ENCODE data around the gene MARVELD2. TPM values are rescaled to one million over a fixed set of nuclear protein-coding genes. Genes with fewer than 3 reads are reported as not detected.

The MARVELD2 gene
- total and polyA plus RNA-seq, 2 of the 13 experiments (the other 11 are each of a cell fraction or from before 2014, with no cell fraction given): 11.1 to 15.4 TPM

DNA sequence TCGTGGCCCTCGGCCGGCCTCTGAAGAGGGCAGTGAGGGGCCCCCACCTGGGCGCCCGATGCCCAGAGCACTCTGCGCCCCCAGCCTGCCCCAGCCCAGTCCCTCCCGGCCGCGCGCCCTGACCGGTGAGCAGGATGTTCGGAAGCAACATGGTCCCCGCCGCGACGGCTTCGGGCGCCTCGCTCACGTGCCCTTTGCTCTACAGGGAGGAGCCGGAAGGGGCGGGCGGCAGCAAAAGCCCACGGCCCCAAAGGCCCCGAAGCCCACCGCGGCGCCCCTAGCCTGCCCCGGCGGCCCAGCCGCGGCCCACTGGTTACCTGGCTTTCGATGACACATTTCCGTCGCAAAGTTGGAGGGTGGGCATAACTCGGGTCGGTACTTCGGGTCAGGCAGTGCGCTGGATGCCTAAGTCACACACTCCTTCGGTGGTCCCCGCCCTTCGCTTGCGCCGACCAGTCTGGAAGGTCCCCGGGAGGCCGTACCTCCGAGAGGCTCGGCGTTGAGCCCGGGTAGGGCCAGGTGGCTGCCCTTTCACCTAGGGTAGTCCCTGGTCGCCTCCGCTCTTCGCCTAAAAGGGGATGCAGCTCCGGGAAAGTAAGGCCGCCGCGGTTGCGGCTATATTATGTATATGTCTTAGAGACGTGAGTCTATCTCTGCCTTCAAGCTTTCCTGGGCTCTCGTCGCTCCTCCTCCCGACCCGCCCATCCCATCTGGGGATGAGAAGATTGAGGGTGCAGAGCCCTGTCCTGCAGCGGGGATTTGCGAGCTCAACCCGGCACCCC, 45.4 kb upstream of the MARVELD2 start, which contains the start of the genes AK6, RAD17 and TAF9 (continued):
- TF ChIP-seq, protein P1, sequence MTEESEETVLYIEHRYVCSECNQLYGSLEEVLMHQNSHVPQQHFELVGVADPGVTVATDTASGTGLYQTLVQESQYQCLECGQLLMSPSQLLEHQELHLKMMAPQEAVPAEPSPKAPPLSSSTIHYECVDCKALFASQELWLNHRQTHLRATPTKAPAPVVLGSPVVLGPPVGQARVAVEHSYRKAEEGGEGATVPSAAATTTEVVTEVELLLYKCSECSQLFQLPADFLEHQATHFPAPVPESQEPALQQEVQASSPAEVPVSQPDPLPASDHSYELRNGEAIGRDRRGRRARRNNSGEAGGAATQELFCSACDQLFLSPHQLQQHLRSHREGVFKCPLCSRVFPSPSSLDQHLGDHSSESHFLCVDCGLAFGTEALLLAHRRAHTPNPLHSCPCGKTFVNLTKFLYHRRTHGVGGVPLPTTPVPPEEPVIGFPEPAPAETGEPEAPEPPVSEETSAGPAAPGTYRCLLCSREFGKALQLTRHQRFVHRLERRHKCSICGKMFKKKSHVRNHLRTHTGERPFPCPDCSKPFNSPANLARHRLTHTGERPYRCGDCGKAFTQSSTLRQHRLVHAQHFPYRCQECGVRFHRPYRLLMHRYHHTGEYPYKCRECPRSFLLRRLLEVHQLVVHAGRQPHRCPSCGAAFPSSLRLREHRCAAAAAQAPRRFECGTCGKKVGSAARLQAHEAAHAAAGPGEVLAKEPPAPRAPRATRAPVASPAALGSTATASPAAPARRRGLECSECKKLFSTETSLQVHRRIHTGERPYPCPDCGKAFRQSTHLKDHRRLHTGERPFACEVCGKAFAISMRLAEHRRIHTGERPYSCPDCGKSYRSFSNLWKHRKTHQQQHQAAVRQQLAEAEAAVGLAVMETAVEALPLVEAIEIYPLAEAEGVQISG (CRISPR knock-in tag; IDR thresholded peaks at IDR 0.05): peak; percentile 87
- TF ChIP-seq ZKSCAN1 (IDR thresholded peaks at IDR 0.05; ENCODE audit: low read length) (no peak), ZNF441 (CRISPR knock-in tag; IDR thresholded peaks at IDR 0.05; ENCODE audit: borderline replicate concordance) (no peak), RBFOX2 (IDR thresholded peaks at IDR 0.05; ENCODE audit: low read depth, low read length) (peak; percentile 99), MXD4 (CRISPR knock-in tag; IDR thresholded peaks at IDR 0.05) (peak; percentile 65), PTBP1 (IDR thresholded peaks at IDR 0.05; ENCODE audit: low read depth, low read length, poor library complexity, severe bottlenecking) (peak; percentile 36), HOXA5 (CRISPR knock-in tag; IDR thresholded peaks at IDR 0.05) (peak; percentile 79), ZNF772 (CRISPR knock-in tag; IDR thresholded peaks at IDR 0.05) (peak; percentile 86; the same call in 1 of the 2 replicates), ZNF724P (CRISPR knock-in tag; IDR thresholded peaks at IDR 0.05; ENCODE audit: borderline replicate concordance) (peak; percentile 78; the same call in 1 of the 2 replicates), ZNF20 (CRISPR knock-in tag; IDR thresholded peaks at IDR 0.05) (no peak)
- TF ChIP-seq, protein P2, sequence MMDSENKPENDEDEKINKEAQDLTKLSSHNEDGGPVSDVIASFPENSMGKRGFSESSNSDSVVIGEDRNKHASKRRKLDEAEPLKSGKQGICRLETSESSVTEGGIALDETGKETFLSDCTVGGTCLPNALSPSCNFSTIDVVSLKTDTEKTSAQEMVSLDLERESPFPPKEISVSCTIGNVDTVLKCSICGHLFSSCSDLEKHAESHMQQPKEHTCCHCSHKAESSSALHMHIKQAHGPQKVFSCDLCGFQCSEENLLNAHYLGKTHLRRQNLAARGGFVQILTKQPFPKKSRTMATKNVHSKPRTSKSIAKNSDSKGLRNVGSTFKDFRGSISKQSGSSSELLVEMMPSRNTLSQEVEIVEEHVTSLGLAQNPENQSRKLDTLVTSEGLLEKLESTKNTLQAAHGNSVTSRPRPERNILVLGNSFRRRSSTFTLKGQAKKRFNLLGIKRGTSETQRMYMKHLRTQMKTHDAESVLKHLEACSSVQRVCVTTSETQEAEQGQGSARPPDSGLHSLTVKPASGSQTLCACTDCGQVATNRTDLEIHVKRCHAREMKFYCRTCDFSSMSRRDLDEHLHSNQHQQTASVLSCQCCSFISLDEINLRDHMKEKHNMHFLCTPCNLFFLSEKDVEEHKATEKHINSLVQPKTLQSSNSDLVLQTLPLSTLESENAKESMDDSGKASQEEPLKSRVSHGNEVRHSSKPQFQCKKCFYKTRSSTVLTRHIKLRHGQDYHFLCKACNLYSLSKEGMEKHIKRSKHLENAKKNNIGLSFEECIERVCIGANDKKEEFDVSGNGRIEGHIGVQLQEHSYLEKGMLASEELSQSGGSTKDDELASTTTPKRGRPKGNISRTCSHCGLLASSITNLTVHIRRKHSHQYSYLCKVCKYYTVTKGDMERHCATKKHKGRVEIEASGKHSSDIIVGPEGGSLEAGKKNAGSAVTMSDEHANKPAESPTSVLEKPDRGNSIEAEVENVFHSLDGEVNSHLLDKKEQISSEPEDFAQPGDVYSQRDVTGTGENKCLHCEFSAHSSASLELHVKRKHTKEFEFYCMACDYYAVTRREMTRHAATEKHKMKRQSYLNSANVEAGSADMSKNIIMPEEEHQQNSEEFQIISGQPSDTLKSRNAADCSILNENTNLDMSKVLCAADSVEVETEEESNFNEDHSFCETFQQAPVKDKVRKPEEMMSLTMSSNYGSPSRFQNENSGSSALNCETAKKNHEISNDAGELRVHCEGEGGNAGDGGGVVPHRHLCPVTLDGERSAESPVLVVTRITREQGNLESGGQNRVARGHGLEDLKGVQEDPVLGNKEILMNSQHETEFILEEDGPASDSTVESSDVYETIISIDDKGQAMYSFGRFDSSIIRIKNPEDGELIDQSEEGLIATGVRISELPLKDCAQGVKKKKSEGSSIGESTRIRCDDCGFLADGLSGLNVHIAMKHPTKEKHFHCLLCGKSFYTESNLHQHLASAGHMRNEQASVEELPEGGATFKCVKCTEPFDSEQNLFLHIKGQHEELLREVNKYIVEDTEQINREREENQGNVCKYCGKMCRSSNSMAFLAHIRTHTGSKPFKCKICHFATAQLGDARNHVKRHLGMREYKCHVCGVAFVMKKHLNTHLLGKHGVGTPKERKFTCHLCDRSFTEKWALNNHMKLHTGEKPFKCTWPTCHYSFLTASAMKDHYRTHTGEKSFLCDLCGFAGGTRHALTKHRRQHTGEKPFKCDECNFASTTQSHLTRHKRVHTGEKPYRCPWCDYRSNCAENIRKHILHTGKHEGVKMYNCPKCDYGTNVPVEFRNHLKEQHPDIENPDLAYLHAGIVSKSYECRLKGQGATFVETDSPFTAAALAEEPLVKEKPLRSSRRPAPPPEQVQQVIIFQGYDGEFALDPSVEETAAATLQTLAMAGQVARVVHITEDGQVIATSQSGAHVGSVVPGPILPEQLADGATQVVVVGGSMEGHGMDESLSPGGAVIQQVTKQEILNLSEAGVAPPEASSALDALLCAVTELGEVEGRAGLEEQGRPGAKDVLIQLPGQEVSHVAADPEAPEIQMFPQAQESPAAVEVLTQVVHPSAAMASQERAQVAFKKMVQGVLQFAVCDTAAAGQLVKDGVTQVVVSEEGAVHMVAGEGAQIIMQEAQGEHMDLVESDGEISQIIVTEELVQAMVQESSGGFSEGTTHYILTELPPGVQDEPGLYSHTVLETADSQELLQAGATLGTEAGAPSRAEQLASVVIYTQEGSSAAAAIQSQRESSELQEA (CRISPR knock-in tag; IDR thresholded peaks at IDR 0.05; ENCODE audit: not compliant biosample characterization): no peak
- TF ChIP-seq, protein P3, sequence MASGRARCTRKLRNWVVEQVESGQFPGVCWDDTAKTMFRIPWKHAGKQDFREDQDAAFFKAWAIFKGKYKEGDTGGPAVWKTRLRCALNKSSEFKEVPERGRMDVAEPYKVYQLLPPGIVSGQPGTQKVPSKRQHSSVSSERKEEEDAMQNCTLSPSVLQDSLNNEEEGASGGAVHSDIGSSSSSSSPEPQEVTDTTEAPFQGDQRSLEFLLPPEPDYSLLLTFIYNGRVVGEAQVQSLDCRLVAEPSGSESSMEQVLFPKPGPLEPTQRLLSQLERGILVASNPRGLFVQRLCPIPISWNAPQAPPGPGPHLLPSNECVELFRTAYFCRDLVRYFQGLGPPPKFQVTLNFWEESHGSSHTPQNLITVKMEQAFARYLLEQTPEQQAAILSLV (CRISPR knock-in tag; IDR thresholded peaks at IDR 0.05; ENCODE audit: borderline replicate concordance): peak; percentile 97; the same call in 1 of the 2 replicates
- TF ChIP-seq, protein P4, sequence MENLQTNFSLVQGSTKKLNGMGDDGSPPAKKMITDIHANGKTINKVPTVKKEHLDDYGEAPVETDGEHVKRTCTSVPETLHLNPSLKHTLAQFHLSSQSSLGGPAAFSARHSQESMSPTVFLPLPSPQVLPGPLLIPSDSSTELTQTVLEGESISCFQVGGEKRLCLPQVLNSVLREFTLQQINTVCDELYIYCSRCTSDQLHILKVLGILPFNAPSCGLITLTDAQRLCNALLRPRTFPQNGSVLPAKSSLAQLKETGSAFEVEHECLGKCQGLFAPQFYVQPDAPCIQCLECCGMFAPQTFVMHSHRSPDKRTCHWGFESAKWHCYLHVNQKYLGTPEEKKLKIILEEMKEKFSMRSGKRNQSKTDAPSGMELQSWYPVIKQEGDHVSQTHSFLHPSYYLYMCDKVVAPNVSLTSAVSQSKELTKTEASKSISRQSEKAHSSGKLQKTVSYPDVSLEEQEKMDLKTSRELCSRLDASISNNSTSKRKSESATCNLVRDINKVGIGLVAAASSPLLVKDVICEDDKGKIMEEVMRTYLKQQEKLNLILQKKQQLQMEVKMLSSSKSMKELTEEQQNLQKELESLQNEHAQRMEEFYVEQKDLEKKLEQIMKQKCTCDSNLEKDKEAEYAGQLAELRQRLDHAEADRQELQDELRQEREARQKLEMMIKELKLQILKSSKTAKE (CRISPR knock-in tag; IDR thresholded peaks at IDR 0.05; ENCODE audit: borderline replicate concordance): peak; percentile 32; the same call in 1 of the 2 replicates

Measured in HepG2 (cell line).